Sigmoid colon (tissue), 7 donors: ENCODE measurements around the gene ABCC1. TPM values are rescaled to one million over a fixed set of nuclear protein-coding genes. Genes with fewer than 3 reads are reported as not detected.
A peak's percentile ranks its signal among the peaks of the same experiment; 100 is the strongest.
"Not testable (repeated sequence)": the region's sequence is repeated elsewhere in the genome, so short reads cannot be mapped to it uniquely, and the experiment has no call there.

ENCODE experiments used
- DNase-seq: peaks from one replicate; pipeline ENCODE4 v3.0.0-alpha.2; 2019
- H3K27ac ChIP-seq, 4 donors: fragments of 200-600 bp; sonication (generic); one replicate each; pipeline ENCODE4 v1.5.1; 2016 to 2019; ENCODE audit warnings: mild to moderate bottlenecking in 1 of 4
- H3K27me3 ChIP-seq, 3 donors: fragments of 200-600 bp; sonication (generic); one replicate each; pipeline ENCODE4 v1.5.1; 2019; ENCODE audit warnings: mild to moderate bottlenecking in 1 of 3
- H3K36me3 ChIP-seq, 4 donors: fragments of 200-600 bp; sonication (generic); one replicate each; pipeline ENCODE4 v1.5.1; 2016 to 2019
- H3K4me1 ChIP-seq, 4 donors: fragments of 200-600 bp; sonication (generic); one replicate each; pipeline ENCODE4 v1.5.1; 2017 to 2019
- H3K4me3 ChIP-seq, 4 donors: fragments of 200-600 bp; sonication (generic); one replicate each; pipeline ENCODE4 v1.5.1; 2017 to 2019; ENCODE audit warnings: mild to moderate bottlenecking in 2 of 4, moderate library complexity in 1 of 4
- H3K9me3 ChIP-seq, 4 donors: fragments of 200-600 bp in 3 of 4; sonication (generic) in 3 of 4; one replicate each; pipeline versions ENCODE4 v1.5.1 to v1.6.1; 2013 to 2019
- CTCF ChIP-seq, 4 experiments: fragments of 450-650 bp in 3 of 4; fragments of 200-600 bp in 1 of 4; IDR thresholded peaks; one replicate each; pipeline ENCODE4 v1.5.1; 2016 to 2019; ENCODE audit warnings: antibody characterized with exemption in 4 of 4, mild to moderate bottlenecking in 3 of 4, moderate library complexity in 2 of 4
- EP300 ChIP-seq, 4 donors: sonication (generic); formaldehyde crosslinking; IDR thresholded peaks; one replicate each; pipeline ENCODE4 v1.6.1; 2017; ENCODE audit warnings: antibody characterized with exemption in 4 of 4
- POLR2A ChIP-seq, 2 donors: fragments of 450-650 bp; IDR thresholded peaks; one replicate each; pipeline ENCODE4 v1.6.1; 2016; ENCODE audit warnings: antibody characterized with exemption in 2 of 2, mild to moderate bottlenecking in 2 of 2, moderate library complexity in 2 of 2
- POLR2AphosphoS5 ChIP-seq, 4 donors: sonication (generic); formaldehyde crosslinking; IDR thresholded peaks; one replicate each; pipeline ENCODE4 v1.6.1; 2017; ENCODE audit warnings: antibody characterized with exemption in 4 of 4
- WGBS, 2 donors: extraction: QIAGEN DNeasy Blood & Tissue Kit; methylation state at CpG; one replicate each; pipeline ENCODE4 v1.1.7; 2013; 5-methylcytosine and 5-hydroxymethylcytosine counted together
- intact Hi-C: fragments of 100-400 bp; cut with DNase I; formaldehyde crosslinking; loops from one replicate; pipeline ENCODE4 v1.15.1; 2023
- polyA plus RNA-seq, 3 donors: library from polyadenylated mRNA; stranded (reverse); fragments of 200-250 nt; gene quantifications; one replicate each; pipeline ENCODE4 v1.2.3, GENCODE V29; 2013
- total RNA-seq, 4 donors: library from RNA; depleted of rRNA; stranded (reverse); fragments of >200 nt; gene quantifications; one replicate each; pipeline ENCODE4 v1.1.0, GENCODE V29; 2016
- donor health status: healthy with polysubstance abuse.
- donor health status: Bipolar disorder and iron deficiency.
- donor health status: healthy.

ABCC1 gene
- total and polyA plus RNA-seq, 7 donors, result 1.8 to 51.8 (median 22.5) TPM

- Histone ChIP-seq H3K36me3 (no peaks in the 10 kb centered on the region), H3K9me3 (peaks cover 0 to 3% (median 0%) of the 10 kb centered on the region in 4 donors), H3K4me3 (no peak overlapping the region), H3K27me3 (no peaks in the 10 kb centered on the region), H3K4me1 (peaks cover 0 to 22% (median 12%) of the 10 kb centered on the region in 4 donors), H3K27ac (peak overlapping the region in 3 of 4 donors; percentile 55 to 64 (median 64))
- peak; percentile 94 for DNase-seq
- intact Hi-C loops, result loop anchor here (2.0 kb wide), 1 partner anchor 24 kb away; no protein-coding TSS in a partner anchor
- 73 to 82% methylated on average over 5 of the region's 5 CpGs for WGBS, 2 donors
- TF ChIP-seq CTCF (IDR thresholded peaks at IDR 0.05), result no peak
- peak; percentile 49 to 87 (median 73) for TF ChIP-seq POLR2AphosphoS5 (IDR thresholded peaks at IDR 0.05)
- peak in 1 of 4 donors; percentile 59 for TF ChIP-seq EP300 (IDR thresholded peaks at IDR 0.05)
- no peak for TF ChIP-seq POLR2A (IDR thresholded peaks at IDR 0.05)
Observed at GRCh38 chr16:16175296-16175695, 225.9 kb downstream of the ABCC1 start.

GRCh38 chr16:16176328-16176727 lies 226.9 kb downstream of the ABCC1 start:
- no peak overlapping the region for H3K4me3 ChIP-seq
- no peaks in the 10 kb centered on the region for H3K36me3 ChIP-seq
- DNase-seq, result no peak
- H3K9me3 ChIP-seq, result peaks cover 0 to 3% (median 0%) of the 10 kb centered on the region in 4 donors
- no peaks in the 10 kb centered on the region for H3K27me3 ChIP-seq
- TF ChIP-seq CTCF (IDR thresholded peaks at IDR 0.05) (no peak), EP300 (IDR thresholded peaks at IDR 0.05) (no peak), POLR2AphosphoS5 (IDR thresholded peaks at IDR 0.05) (no peak), POLR2A (IDR thresholded peaks at IDR 0.05) (no peak)
- intact Hi-C loops, result no loop called here
- H3K4me1 ChIP-seq, result peaks cover 0 to 22% (median 12%) of the 10 kb centered on the region in 4 donors
- peak overlapping the region in 1 of 4 donors; percentile 64 for H3K27ac ChIP-seq

- no peak overlapping the region for H3K4me3 ChIP-seq
- no peaks in the 10 kb centered on the region for H3K36me3 ChIP-seq
- peaks cover 0 to 22% (median 12%) of the 10 kb centered on the region in 4 donors for H3K4me1 ChIP-seq
- H3K9me3 ChIP-seq, result peaks cover 0 to 3% (median 0%) of the 10 kb centered on the region in 4 donors
- H3K27ac ChIP-seq, result no peak overlapping the region
- no peaks in the 10 kb centered on the region for H3K27me3 ChIP-seq
- TF ChIP-seq CTCF (IDR thresholded peaks at IDR 0.05) (no peak), POLR2A (IDR thresholded peaks at IDR 0.05) (no peak), POLR2AphosphoS5 (IDR thresholded peaks at IDR 0.05) (no peak), EP300 (IDR thresholded peaks at IDR 0.05) (no peak)
- intact Hi-C loops, result no loop called here
- no peak for DNase-seq
- 93 to 94% methylated on average over 7 of the region's 7 CpGs for WGBS, 2 donors
Observed at GRCh38 chr16:16178455-16179162, 229.2 kb downstream of the ABCC1 start.

- H3K9me3 ChIP-seq, H3K36me3 ChIP-seq, intact Hi-C loops, DNase-seq, H3K27ac ChIP-seq, H3K4me1 ChIP-seq, H3K4me3 ChIP-seq, H3K27me3 ChIP-seq: not testable (repeated sequence)
- 91 to 94% methylated on average over 3 of the region's 3 CpGs for WGBS, 2 donors
Observed at GRCh38 chr16:16181748-16182147, 232.3 kb downstream of the ABCC1 start.

- Histone ChIP-seq H3K4me1 (no peaks in the 10 kb centered on the region), H3K27me3 (no peaks in the 10 kb centered on the region), H3K9me3 (no peaks in the 10 kb centered on the region), H3K36me3 (no peaks in the 10 kb centered on the region), H3K27ac (no peak overlapping the region), H3K4me3 (no peak overlapping the region)
- no peak for DNase-seq
- TF ChIP-seq POLR2A (IDR thresholded peaks at IDR 0.05), result no peak
- TF ChIP-seq EP300 (IDR thresholded peaks at IDR 0.05), result no peak
- TF ChIP-seq CTCF (IDR thresholded peaks at IDR 0.05), result no peak
- TF ChIP-seq POLR2AphosphoS5 (IDR thresholded peaks at IDR 0.05), result no peak
- WGBS, 2 donors, result 88 to 92% methylated on average over 8 of the region's 8 CpGs
- intact Hi-C loops, result no loop called here
Observed at GRCh38 chr16:16182918-16183317, 233.5 kb downstream of the ABCC1 start.
